Activated CD8-positive, alpha-beta T cell treated with anti-CD3 and anti-CD28 coated beads for 36 hours (primary cell): ENCODE measurements around the gene RESP18. TPM values are rescaled to one million over a fixed set of nuclear protein-coding genes. Genes with fewer than 3 reads are reported as not detected.

Experiments used
- ATAC-seq: fragments of 200-7000 bp; cut with Tn5 transposase; one replicate; pipeline ENCODE4 v1.10.0; 2021; ENCODE audit warnings: mild to moderate bottlenecking, moderate library complexity
- CTCF ChIA-PET: fragments of 350-600 bp; sonication (Branson Sonifier 250); formaldehyde crosslinking; loops from one replicate; lab custom pipeline; 2021; ENCODE audit warnings: antibody characterized with exemption; lab: Charles Lee
- POLR2A ChIA-PET: fragments of 350-600 bp; sonication (Branson Sonifier 250); formaldehyde crosslinking; loops from one replicate; lab custom pipeline; 2021; ENCODE audit warnings: antibody characterized with exemption; lab: Charles Lee
- DNase-seq: peaks from one replicate; pipeline ENCODE4 v3.0.0-alpha.2; 2020
- H3K27ac Mint-ChIP-seq: one replicate; pipeline ENCODE4 v1.8.0; 2021; ENCODE audit warnings: mild to moderate bottlenecking, mixed read lengths
- H3K27me3 Mint-ChIP-seq: one replicate; pipeline ENCODE4 v1.8.0; 2021; ENCODE audit warnings: mixed read lengths
- H3K36me3 Mint-ChIP-seq: one replicate; pipeline ENCODE4 v1.8.0; 2021; ENCODE audit warnings: low read depth, mixed read lengths
- H3K4me1 Mint-ChIP-seq: one replicate; pipeline ENCODE4 v1.8.0; 2021; ENCODE audit warnings: low read depth, mixed read lengths
- H3K4me3 Mint-ChIP-seq: one replicate; pipeline ENCODE4 v1.8.0; 2021; ENCODE audit warnings: mild to moderate bottlenecking, moderate library complexity, mixed read lengths
- H3K9me3 Mint-ChIP-seq: one replicate; pipeline ENCODE4 v1.8.0; 2021; ENCODE audit warnings: mixed read lengths
- intact Hi-C: fragments of 100-400 bp; cut with micrococcal nuclease; formaldehyde crosslinking; loops from one replicate; pipeline ENCODE4 v1.10.0; 2022
- total RNA-seq, 2 experiments: library from RNA; stranded (reverse); gene quantifications; one replicate each; pipeline ENCODE4 v1.2.3, GENCODE V29; 2021
- TF ChIP-seq, protein P1 (sequence below): fragments of 200-600 bp; IDR thresholded peaks from one replicate; pipeline ENCODE4 v1.8.0; 2022; ENCODE audit warnings: antibody characterized with exemption, mild to moderate bottlenecking

The RESP18 gene
- total RNA-seq: not detected

DNA sequence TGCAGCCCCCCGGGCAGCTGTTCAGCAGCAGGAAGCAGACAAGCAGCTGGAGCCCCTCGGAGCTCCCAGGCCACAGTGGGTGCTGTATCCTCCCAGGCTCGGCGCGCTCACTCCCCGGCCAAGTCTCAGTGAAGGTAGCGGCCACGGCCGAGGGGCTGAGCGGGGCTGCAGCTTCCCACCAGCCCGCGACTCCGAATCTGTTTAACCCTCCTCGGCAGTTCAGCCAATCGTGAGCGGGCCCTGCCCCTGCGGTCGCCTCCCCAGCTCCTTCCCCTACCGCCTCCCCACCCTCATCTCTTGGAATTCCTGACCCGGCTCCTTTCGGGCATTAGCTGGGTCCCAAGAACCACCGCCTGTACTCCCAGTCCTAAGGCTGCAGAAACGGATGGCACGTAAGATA lies at the start of gene RESP18:
Gene RESP18, minus strand, starts transcription at position 203 of the 400 bp plus-strand sequence.
- Mint-ChIP-seq H3K27me3 (peaks cover 50% of the 10 kb centered on the region), H3K4me1 (no peaks in the 10 kb centered on the region), H3K9me3 (peaks cover 6% of the 10 kb centered on the region), H3K36me3 (peaks cover 3% of the 10 kb centered on the region), H3K4me3 (no peak within 1 kb of the TSS), H3K27ac (no peak within 1 kb of the TSS)
- ChIA-PET POLR2A (no interaction called here), CTCF (interaction anchor here (1.6 kb wide), 1 partner anchor 21 kb away, joined by 4 read pairs; no protein-coding TSS in a partner anchor)
- DNase-seq (no peak), ATAC-seq (no peak)
- TF ChIP-seq, protein P1, sequence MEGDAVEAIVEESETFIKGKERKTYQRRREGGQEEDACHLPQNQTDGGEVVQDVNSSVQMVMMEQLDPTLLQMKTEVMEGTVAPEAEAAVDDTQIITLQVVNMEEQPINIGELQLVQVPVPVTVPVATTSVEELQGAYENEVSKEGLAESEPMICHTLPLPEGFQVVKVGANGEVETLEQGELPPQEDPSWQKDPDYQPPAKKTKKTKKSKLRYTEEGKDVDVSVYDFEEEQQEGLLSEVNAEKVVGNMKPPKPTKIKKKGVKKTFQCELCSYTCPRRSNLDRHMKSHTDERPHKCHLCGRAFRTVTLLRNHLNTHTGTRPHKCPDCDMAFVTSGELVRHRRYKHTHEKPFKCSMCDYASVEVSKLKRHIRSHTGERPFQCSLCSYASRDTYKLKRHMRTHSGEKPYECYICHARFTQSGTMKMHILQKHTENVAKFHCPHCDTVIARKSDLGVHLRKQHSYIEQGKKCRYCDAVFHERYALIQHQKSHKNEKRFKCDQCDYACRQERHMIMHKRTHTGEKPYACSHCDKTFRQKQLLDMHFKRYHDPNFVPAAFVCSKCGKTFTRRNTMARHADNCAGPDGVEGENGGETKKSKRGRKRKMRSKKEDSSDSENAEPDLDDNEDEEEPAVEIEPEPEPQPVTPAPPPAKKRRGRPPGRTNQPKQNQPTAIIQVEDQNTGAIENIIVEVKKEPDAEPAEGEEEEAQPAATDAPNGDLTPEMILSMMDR: no peak
- intact Hi-C loops: no loop called here

DNA sequence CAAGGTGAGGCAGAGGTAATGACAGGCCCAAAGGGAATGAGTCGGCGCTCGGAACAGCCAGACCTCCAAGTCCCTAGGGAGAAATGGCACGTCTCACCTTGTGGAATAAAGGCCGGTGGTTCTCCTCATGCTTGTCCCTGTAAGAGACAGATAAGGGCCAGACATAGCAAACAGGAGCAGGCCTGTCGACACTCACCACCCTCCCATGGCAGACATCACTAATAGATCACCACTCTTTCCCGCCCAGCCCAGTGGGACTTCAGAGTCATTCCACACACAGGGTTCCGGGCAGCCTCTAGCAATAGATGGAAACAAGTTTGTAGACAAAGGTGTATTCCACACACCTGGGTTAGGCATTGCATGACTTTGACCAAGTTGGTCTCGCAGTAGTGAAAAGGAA lies 48.9 kb upstream of the RESP18 start:
- no peak for DNase-seq
- intact Hi-C loops: no loop called here
- TF ChIP-seq, protein P1: no peak
- POLR2A ChIA-PET: no interaction called here
- H3K4me3 Mint-ChIP-seq: no peak overlapping the region
- H3K27ac Mint-ChIP-seq: no peak overlapping the region
- CTCF ChIA-PET: no interaction called here
- peaks cover 8% of the 10 kb centered on the region for H3K4me1 Mint-ChIP-seq
- no peaks in the 10 kb centered on the region for H3K9me3 Mint-ChIP-seq
- H3K27me3 Mint-ChIP-seq: no peaks in the 10 kb centered on the region
- no peak for ATAC-seq
- H3K36me3 Mint-ChIP-seq: peaks cover 47% of the 10 kb centered on the region

DNA sequence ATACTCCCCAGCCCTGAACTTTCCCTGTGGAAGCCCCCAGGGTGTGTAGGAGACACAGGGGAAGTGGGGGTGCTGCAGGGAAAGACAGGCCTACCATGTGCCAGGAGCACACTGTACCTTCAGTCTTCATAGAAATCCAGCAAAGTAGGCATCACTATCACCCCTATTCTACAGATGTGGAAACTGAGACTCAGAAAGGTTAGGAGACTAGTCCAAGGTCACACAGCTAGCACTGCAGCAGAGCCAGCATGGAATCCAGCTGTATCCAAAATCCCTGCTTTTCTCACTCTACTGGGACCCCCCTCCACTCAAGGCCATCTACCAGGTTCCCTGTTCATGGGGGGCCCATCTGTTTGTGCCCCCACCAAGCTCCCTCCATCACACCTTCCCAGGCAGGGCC lies 48.4 kb upstream of the RESP18 start:
- ChIA-PET POLR2A (no interaction called here), CTCF (no interaction called here)
- Mint-ChIP-seq H3K4me3 (no peak overlapping the region), H3K9me3 (no peaks in the 10 kb centered on the region), H3K27me3 (no peaks in the 10 kb centered on the region), H3K4me1 (peaks cover 2% of the 10 kb centered on the region), H3K27ac (no peak overlapping the region), H3K36me3 (peaks cover 42% of the 10 kb centered on the region)
- ATAC-seq (no peak), DNase-seq (no peak)
- TF ChIP-seq, protein P1: no peak
- intact Hi-C loops: no loop called here

DNA sequence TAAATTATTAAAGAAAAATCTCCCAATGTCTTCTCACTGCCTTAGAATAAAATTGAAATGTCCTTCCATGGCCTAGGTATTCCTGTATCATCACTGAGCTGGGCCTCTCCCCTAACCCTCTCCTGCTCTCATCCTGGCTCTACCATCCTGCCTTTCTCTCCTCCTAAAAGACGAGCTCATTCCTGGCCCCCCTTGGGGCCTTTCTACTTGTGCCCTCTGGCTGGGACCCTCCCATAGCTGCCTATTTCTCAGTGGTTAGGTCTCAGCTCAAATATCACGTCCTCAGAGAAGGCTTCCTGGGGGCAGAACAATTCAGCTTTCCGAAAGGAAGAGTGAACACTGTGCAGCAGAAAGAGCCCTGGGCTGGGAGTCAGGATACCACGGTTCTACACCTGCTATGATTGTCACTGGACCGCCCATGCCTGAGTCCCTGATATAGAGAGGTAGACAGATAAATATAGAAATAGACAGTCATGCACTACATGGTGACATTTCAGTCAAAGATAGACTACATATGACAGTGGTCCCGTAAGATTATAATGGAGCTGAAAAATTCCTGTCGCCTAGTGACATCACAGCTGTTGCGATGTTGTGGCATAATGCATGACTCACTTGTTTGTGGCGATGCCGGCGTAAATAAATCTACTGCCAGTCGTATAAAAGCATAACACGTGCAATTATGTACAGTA lies 45.8 kb upstream of the RESP18 start:
- peaks cover 43% of the 10 kb centered on the region for H3K36me3 Mint-ChIP-seq
- ChIA-PET POLR2A (interaction anchor here (1.0 to 2.2 kb wide), 4 partner anchors 9 to 133 kb away, joined by 3 to 11 read pairs (median 4); partner anchors contain the start of genes DNPEP, GLB1L and STK16), CTCF (interaction anchor here (0.6 to 0.7 kb wide), 3 partner anchors 26 to 152 kb away, joined by 3 read pairs; no protein-coding TSS in a partner anchor)
- TF ChIP-seq, protein P1: no peak
- intact Hi-C loops: no loop called here
- H3K27me3 Mint-ChIP-seq: no peaks in the 10 kb centered on the region
- H3K4me3 Mint-ChIP-seq: no peak overlapping the region
- H3K4me1 Mint-ChIP-seq: no peaks in the 10 kb centered on the region
- no peak overlapping the region for H3K27ac Mint-ChIP-seq
- DNase-seq (no peak), ATAC-seq (no peak)
- H3K9me3 Mint-ChIP-seq: no peaks in the 10 kb centered on the region

DNA sequence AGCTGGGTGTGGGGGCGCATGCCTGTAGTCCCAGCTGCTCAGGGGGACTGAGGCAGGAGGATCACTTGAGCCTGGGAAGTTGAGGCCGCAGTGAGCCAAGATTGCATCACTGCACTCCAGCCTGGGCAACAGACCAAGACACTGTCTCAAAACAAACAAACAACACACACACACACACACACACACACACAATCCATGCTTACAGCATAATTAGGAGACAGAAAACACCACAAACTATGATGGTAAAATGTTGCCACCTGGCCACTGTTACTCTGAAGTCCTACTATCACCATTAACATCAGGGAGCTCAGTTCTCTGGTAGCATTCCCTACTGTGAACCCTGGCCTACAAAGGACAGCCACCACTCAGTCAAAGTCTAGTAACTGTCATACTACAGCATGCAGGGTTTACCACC lies 36.9 kb upstream of the RESP18 start:
- CTCF ChIA-PET: no interaction called here
- intact Hi-C loops: no loop called here
- POLR2A ChIA-PET: interaction anchor here (0.6 kb wide), 1 partner anchor 13 kb away, joined by 3 read pairs; no protein-coding TSS in a partner anchor
- Mint-ChIP-seq H3K27me3 (no peaks in the 10 kb centered on the region), H3K4me1 (no peaks in the 10 kb centered on the region), H3K9me3 (no peaks in the 10 kb centered on the region), H3K27ac (no peak overlapping the region), H3K36me3 (peaks cover 13% of the 10 kb centered on the region), H3K4me3 (no peak overlapping the region)
- DNase-seq (no peak), ATAC-seq (no peak)
- TF ChIP-seq, protein P1: no peak
